Fibroblast of mammary gland (primary cell): ENCODE results near the gene ACP7.
"Not testable (repeated sequence)": the region's sequence is repeated elsewhere in the genome, so short reads cannot be mapped to it uniquely, and the experiment has no call there.

Experiments
- DNase-seq: peaks from one replicate; pipeline ENCODE4 v3.0.0-alpha.2; 2010; ENCODE audit warnings: low read depth
- H3K4me3 ChIP-seq: 2 replicates; pipeline ENCODE4 v1.5.1; 2011; ENCODE audit warnings: low read depth, mild to moderate bottlenecking, low read length, moderate library complexity; ENCODE audit not compliant: control insufficient read depth
- TF ChIP-seq, protein P1 (sequence below): conservative IDR thresholded peaks from 2 replicates; pipeline ENCODE4 v1.5.1; 2011; ENCODE audit warnings: low read depth, low read length, inconsistent platforms; ENCODE audit not compliant: control insufficient read depth, insufficient read depth

ACP7 gene

DNA sequence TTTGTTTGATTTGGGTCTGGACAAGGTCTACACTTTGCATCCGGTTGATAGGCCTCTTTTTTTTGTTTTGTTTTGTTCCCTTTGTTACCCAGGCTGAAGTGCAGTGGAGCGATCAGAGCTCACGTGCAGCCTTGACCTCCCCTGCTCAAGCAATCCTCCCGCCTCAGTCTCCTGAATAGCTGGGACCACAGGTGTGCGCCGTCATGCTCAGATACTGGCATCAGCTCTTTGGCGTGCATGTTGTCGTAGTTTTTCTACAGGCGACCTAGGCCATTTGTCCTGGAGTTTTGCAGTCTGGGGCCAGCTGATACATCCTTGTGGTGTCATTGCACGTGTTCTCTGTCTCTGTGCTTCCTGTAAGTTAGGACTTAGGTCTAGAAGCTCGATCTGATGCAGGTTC is 57.8 kb downstream of the ACP7 start:
- TF ChIP-seq, protein P1, sequence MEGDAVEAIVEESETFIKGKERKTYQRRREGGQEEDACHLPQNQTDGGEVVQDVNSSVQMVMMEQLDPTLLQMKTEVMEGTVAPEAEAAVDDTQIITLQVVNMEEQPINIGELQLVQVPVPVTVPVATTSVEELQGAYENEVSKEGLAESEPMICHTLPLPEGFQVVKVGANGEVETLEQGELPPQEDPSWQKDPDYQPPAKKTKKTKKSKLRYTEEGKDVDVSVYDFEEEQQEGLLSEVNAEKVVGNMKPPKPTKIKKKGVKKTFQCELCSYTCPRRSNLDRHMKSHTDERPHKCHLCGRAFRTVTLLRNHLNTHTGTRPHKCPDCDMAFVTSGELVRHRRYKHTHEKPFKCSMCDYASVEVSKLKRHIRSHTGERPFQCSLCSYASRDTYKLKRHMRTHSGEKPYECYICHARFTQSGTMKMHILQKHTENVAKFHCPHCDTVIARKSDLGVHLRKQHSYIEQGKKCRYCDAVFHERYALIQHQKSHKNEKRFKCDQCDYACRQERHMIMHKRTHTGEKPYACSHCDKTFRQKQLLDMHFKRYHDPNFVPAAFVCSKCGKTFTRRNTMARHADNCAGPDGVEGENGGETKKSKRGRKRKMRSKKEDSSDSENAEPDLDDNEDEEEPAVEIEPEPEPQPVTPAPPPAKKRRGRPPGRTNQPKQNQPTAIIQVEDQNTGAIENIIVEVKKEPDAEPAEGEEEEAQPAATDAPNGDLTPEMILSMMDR, result no peak
- no peak for DNase-seq
- H3K4me3 ChIP-seq, result no peak overlapping the region

DNA sequence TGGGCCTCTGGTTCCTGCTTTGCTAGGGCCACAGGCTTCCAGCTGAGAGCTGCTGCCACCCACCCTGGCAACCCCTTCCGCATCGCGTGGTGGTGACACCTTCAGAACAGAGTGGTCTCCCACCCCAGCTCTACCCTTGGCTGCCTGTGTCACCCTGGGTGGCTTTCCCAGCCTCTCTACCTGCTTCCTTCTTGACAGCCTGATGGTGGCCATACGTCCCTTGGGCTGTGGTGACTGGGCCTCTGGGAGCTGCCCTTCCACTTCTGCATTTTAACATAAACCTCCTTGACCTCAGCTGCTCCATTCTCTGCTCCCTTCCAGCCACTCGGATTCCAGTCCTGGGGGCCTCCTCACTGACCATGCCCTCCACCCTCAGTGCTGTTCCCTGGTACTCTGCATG is 58.5 kb downstream of the ACP7 start:
- DNase-seq, result no peak
- TF ChIP-seq, protein P1, result no peak
- H3K4me3 ChIP-seq, result no peak overlapping the region

- H3K4me3 ChIP-seq, DNase-seq: not testable (repeated sequence)
Measured at GRCh38 chr19:39143757-39144289, 59.7 kb downstream of the ACP7 start.

DNA sequence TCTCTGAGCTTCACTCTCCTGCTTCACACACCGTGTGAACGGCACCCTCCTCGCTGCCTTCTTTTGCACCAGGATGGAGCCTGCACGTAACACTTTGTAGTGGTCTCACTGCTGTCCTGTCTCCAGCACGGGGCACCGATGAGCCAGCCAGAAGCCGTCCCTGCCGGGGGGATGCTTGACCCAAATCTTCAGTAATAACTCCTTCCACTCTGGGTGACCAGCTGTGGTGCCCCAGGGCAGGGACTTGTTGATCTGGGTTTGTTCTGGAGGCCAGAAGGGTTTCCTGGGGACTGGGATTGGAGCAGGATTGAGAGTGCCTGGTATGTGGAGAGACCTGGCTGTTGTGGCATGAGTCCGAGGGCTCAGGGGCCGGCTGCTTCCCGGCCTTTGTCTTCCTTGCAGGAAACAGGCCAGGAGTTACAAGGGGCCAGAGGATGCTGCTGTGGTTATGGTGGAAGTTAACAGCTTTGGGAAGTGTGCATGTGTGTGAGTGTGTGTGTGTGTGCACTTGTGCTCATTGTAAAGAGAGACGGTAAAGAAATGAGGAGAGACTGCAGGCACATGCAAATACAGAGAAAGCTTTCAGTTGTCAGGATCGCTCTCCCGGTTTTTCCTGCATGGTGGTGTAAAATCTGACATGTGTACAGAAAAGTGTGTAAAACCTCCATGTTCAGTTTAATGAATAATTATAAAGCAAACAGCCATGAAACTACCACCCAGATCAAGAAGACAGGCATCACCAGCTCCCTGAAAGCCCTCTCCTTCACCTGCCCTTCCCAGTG is 60.3 kb downstream of the ACP7 start:
- H3K4me3 ChIP-seq, result no peak overlapping the region
- TF ChIP-seq, protein P1, result no peak
- peak; percentile 25 for DNase-seq

DNA sequence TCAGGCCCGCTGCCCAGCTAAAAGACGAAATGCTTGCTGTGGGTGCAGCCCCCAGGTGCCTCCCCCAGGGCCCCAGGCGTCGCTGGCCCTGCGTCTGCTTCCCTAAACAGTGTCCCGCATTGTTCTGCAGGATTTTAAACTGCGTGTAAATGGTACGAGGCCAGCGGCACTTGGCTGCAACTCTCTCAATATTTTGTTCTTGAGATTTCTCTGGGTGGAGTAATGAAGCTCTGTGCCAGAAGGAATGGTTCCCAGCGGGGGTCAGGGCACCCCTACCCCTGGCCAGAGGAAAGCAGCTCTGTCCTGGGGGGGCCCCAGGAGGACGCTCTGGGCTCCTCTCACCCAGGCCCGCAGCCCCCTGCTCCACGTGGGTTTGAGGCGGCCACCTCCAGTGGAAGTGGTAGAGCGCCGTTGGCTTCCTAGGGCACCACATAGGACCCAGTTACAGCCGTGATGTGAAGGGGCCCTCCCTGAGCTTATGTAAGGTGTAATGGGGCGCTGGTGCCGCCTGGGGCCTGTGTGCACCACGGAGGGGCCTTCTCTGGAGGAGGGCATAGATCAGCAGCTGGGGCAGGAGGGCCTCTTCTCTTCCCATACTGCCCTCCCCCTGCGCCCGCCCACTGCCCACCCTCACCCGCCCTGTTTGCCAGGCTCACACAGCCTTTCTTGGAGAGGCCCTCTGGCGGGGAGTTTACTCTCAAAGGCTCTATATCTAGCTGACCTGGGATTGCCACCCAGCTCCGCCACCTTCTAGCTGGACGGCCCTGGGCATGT is 61.2 kb downstream of the ACP7 start:
- no peak for DNase-seq
- TF ChIP-seq, protein P1, result no peak
- H3K4me3 ChIP-seq, result no peak overlapping the region

DNA sequence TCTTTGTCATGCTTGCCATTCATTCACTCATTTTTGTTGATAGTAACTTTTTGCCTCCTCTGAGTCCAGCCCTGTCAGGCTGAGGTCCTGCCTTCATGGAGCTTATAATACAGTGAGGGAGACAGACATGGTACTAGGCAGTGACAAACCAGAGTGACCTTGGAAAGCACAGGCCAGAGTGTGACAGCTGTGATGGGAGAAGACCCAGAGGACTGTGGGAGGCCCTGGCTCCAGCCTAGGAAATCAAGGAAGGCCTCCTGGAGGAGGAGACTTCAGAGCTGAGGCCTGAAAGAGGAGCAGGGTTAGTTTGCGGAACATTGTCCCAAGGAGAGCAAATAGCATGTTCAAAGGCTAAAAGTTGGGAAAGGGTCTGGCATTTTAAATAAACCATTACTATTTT is 61.9 kb downstream of the ACP7 start:
- DNase-seq, result no peak
- H3K4me3 ChIP-seq, result no peak overlapping the region
- TF ChIP-seq, protein P1, result no peak
